IgD-negative memory B cell (primary cell): Measurements from ENCODE around the gene SLC28A3. TPM values are rescaled to one million over a fixed set of nuclear protein-coding genes. Genes with fewer than 3 reads are reported as not detected.

Experiments
- H3K27ac Mint-ChIP-seq, 3 donors: one replicate each; pipeline ENCODE4 v1.8.0; 2020 to 2022; ENCODE audit warnings: mild to moderate bottlenecking in 3 of 3, mixed read lengths in 3 of 3, moderate library complexity in 1 of 3
- H3K27me3 Mint-ChIP-seq: one replicate; pipeline ENCODE4 v1.8.0; 2021; ENCODE audit warnings: mixed read lengths
- H3K36me3 Mint-ChIP-seq: one replicate; pipeline ENCODE4 v1.8.0; 2020; ENCODE audit warnings: mild to moderate bottlenecking, mixed read lengths
- H3K4me1 Mint-ChIP-seq, 3 donors: one replicate each; pipeline ENCODE4 v1.8.0; 2020 to 2022; ENCODE audit warnings: mixed read lengths in 3 of 3, mild to moderate bottlenecking in 1 of 3
- H3K4me3 Mint-ChIP-seq, 4 donors: one replicate each; pipeline ENCODE4 v1.8.0; 2020 to 2022; ENCODE audit warnings: mild to moderate bottlenecking in 4 of 4, mixed read lengths in 4 of 4, moderate library complexity in 3 of 4
- H3K9me3 Mint-ChIP-seq, 3 donors: one replicate each; pipeline ENCODE4 v1.8.0; 2020 to 2021; ENCODE audit warnings: mixed read lengths in 3 of 3, mild to moderate bottlenecking in 1 of 3
- polyA plus RNA-seq: library from polyadenylated mRNA; unstranded; fragments of 300-500 nt; fragmentation: Illumina TruSeq; gene quantifications from one replicate; pipeline ENCODE4 v1.2.3, GENCODE V29; 2021

The SLC28A3 gene
- polyA plus RNA-seq, 1 donor from 2014 or later: not detected

DNA sequence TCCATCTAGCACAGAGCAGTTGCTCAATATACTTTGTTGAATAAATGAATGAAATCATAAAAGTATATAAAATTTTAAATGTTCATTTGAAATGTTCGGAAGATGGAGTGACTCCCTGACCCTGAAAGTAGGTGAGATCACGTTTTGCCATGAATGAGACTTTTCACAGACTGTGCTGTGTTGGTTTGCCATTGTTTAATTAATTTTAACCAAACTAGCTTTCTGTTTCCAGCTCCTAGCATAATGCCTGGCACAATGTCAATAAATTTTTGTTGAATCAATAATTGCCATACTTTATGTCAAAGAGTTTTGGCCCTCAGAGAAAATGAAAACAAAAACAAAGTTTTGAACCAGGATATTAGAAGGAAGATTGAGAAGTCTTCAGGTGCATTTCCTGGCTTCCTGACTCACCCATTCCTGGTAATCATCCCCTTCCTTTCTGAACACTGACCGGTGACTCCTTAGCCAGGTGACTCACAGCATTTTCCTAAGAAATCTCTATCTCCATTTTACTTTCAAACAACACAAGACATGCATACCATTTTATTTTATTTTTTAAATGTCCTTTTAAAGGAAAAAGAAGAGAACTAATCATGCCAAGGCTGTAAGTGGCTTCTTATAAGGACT lies 15.1 kb downstream of the SLC28A3 start:
- no peak overlapping the region for H3K27ac Mint-ChIP-seq
- H3K4me1 Mint-ChIP-seq: peaks cover 0 to 1% (median 0%) of the 10 kb centered on the region in 3 donors
- H3K27me3 Mint-ChIP-seq: peaks cover 2% of the 10 kb centered on the region
- peaks cover 1 to 7% (median 4%) of the 10 kb centered on the region in 3 donors for H3K9me3 Mint-ChIP-seq
- H3K4me3 Mint-ChIP-seq: no peak overlapping the region
- no peaks in the 10 kb centered on the region for H3K36me3 Mint-ChIP-seq

DNA sequence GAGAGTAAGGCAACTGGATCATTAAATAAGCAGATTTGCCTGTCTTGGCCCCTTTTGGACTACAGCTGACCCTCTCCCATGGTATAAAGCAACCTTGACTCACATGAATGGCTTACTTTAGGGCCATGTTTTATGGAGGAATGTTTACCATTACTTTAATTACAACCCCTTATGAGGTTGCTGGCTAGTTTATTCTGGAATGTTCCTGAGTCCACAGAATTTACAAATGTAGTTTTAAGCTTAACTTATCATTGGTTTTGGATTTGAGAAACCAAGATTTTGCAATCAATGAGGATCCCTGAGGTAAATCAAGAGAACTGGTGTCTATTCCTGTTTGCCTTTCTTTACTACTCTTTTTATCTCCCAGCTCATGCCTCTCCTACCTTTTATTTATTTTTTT lies 15.7 kb downstream of the SLC28A3 start:
- no peak overlapping the region for H3K27ac Mint-ChIP-seq
- peaks cover 0 to under 1% (median 0%) of the 10 kb centered on the region in 3 donors for H3K4me1 Mint-ChIP-seq
- no peaks in the 10 kb centered on the region for H3K36me3 Mint-ChIP-seq
- no peak overlapping the region for H3K4me3 Mint-ChIP-seq
- H3K27me3 Mint-ChIP-seq: peaks cover 2% of the 10 kb centered on the region
- H3K9me3 Mint-ChIP-seq: peaks cover 1 to 7% (median 4%) of the 10 kb centered on the region in 3 donors

DNA sequence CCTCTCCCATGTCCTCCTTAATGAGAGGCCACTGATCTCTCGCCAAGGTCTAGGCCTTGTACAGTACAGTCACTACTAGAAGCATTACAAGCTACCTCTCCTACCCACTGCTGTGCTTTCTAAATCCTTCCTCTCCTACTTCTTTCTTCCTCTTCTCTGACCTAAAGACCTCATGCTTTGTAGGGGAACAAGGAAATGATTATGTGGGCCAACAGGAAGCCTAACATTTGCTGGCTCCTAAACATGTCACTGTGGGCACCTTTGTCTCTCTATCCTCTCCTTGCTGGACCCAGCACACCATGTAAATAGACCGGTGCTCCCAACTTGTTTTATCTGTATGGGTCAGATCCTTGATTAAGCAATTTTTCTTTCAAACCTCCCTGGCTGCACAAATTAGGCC lies 16.7 kb downstream of the SLC28A3 start:
- H3K4me1 Mint-ChIP-seq: no peaks in the 10 kb centered on the region
- H3K4me3 Mint-ChIP-seq: no peak overlapping the region
- H3K27ac Mint-ChIP-seq: no peak overlapping the region
- H3K36me3 Mint-ChIP-seq: no peaks in the 10 kb centered on the region
- H3K9me3 Mint-ChIP-seq: peaks cover 0 to 7% (median 3%) of the 10 kb centered on the region in 3 donors
- peaks cover 2% of the 10 kb centered on the region for H3K27me3 Mint-ChIP-seq

DNA sequence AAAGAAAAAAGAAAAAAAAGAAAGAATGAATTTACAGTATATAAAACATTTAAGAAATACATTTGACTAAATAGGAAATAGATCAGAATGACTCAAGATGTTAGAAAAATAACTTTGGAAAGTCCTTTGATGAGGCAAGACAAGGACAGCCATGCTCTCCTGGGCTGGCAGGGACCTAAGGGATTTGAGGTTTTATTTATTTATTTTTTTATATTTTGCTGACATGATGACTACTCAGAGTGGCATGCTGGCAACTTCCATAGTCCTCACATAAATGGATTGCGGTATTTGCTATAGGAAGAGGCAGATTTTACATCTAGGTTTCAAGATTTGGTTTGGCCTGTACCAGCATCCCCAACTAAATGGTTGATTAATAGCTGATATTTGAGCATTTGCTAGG lies 17.7 kb downstream of the SLC28A3 start:
- H3K9me3 Mint-ChIP-seq: peaks cover 0 to 5% (median 0%) of the 10 kb centered on the region in 3 donors
- no peaks in the 10 kb centered on the region for H3K36me3 Mint-ChIP-seq
- H3K4me1 Mint-ChIP-seq: no peaks in the 10 kb centered on the region
- H3K4me3 Mint-ChIP-seq: no peak overlapping the region
- no peak overlapping the region for H3K27ac Mint-ChIP-seq
- peaks cover under 1% of the 10 kb centered on the region for H3K27me3 Mint-ChIP-seq

DNA sequence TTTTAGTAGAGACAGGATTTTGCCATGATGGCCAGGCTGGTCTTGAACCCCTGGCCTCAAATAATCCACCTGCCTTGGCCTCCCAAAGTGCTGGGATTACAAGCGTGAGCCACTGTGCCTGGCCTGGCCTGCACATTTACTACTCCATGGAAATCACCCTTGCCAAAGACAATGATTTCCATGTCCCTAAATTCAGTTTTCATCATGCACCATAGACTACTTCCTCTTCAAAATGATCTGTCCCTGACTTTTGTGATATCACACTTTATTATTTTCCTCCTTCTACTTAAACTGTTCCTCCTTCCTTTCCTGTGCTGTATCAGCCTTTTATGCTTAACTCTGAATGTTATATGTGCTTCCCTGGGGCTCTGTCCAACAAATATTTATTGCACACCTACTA lies 20.3 kb downstream of the SLC28A3 start:
- no peaks in the 10 kb centered on the region for H3K27me3 Mint-ChIP-seq
- H3K4me3 Mint-ChIP-seq: no peak overlapping the region
- H3K4me1 Mint-ChIP-seq: peaks cover 0 to 1% (median 0%) of the 10 kb centered on the region in 3 donors
- H3K27ac Mint-ChIP-seq: no peak overlapping the region
- no peaks in the 10 kb centered on the region for H3K36me3 Mint-ChIP-seq
- no peaks in the 10 kb centered on the region for H3K9me3 Mint-ChIP-seq

DNA sequence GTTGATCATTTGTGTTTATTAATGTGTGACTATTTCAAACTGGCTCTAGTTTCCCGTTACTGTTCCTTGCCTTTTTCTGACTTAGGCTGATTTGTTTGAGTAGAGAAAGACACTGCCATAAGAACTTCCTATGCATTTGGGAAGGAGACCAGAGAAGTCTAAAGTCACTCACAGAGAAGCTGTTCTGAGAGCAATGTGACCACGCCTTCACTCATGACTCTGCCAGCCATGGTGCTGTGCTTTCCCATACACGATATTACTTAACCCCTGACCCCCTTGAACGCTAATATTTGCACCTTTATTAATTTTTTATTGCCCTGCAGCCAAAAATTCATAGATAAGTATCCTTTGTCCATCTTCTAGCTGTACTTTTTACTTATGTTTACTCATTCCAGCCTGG lies 20.9 kb downstream of the SLC28A3 start:
- Mint-ChIP-seq H3K27me3 (no peaks in the 10 kb centered on the region), H3K9me3 (no peaks in the 10 kb centered on the region), H3K27ac (no peak overlapping the region)

DNA sequence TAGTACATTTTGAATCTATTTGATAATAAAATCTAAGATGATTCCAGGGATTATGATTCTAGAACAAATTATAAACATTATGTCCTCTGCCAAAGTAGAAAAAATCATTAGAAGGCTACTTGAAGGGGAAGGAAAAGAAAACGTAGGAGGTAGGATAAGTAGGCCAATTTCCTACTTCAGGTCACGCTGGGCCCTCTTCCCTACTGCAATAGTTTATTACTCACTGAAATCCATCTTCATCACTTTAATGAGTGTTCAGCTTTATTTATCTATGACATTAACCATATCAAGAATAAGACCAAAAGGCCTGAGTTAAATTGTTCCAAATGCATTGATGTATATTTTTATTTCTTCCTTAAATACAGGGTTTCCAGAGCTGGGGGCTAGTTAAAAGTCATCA lies 21.6 kb downstream of the SLC28A3 start:
- H3K27me3 Mint-ChIP-seq: no peaks in the 10 kb centered on the region
- H3K27ac Mint-ChIP-seq: no peak overlapping the region
- no peak overlapping the region for H3K4me3 Mint-ChIP-seq
- H3K4me1 Mint-ChIP-seq: peaks cover 0 to 2% (median 0%) of the 10 kb centered on the region in 3 donors
- no peaks in the 10 kb centered on the region for H3K36me3 Mint-ChIP-seq
- H3K9me3 Mint-ChIP-seq: no peaks in the 10 kb centered on the region

More for the DNA sequence above, 20.9 kb downstream of the SLC28A3 start:
- H3K4me1 Mint-ChIP-seq: peaks cover 0 to 2% (median 0%) of the 10 kb centered on the region in 3 donors
- no peaks in the 10 kb centered on the region for H3K36me3 Mint-ChIP-seq
- H3K4me3 Mint-ChIP-seq: no peak overlapping the region

DNA sequence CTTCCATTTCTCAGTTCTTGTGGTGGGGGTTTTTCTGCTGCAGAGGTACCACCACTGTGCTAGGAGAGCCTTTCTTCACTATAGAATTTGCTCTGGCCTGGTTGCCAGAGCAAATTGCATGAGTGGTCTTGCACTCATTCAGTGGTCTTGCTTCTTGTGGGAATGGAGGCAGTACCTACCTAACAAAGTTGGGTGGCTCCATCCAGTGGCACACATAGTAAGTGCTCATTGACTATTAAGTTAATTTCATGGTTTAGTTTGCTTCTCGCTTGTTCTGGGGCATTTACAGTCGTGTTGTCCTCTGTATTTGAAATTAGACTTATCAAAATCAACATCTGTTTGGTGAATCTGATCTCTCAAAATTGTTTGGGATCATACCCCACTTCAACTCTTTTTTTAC lies 23.0 kb downstream of the SLC28A3 start:
- no peaks in the 10 kb centered on the region for H3K9me3 Mint-ChIP-seq
- H3K27me3 Mint-ChIP-seq: peaks cover 3% of the 10 kb centered on the region
- H3K4me3 Mint-ChIP-seq: no peak overlapping the region
- no peak overlapping the region for H3K27ac Mint-ChIP-seq
- H3K4me1 Mint-ChIP-seq: peaks cover 0 to 2% (median 0%) of the 10 kb centered on the region in 3 donors
- H3K36me3 Mint-ChIP-seq: no peaks in the 10 kb centered on the region

DNA sequence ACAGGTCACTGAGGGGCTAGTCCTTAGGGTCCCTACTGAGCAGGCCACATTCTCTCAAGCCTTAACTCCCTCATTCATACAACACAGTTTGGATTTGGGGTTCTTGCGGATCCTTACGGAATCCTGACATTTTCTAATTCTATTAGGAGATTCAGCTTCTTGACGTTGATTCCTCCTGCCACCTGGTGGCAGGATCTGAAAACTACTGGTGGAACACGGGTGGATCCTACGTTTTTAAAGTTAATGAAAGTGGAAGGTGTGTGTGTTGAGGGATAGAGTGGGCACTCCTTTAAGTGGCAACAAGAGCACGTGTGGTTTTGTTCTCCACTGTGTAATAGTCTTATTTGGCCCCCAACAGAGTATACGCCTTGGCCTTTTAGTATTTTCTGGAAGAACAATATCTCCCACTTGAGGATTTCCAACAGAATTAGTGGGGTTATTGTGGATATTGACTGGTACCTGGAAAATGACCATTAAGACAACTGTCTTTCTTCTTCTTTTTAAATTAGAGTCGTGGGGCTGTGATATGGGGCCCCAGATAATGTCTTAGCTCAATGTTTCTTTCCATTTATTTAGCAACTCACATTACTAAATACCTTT lies 25.2 kb downstream of the SLC28A3 start:
- H3K27me3 Mint-ChIP-seq: peaks cover 3% of the 10 kb centered on the region
- peaks cover 0 to 2% (median 0%) of the 10 kb centered on the region in 3 donors for H3K4me1 Mint-ChIP-seq
- no peak overlapping the region for H3K27ac Mint-ChIP-seq
- no peaks in the 10 kb centered on the region for H3K36me3 Mint-ChIP-seq
- H3K9me3 Mint-ChIP-seq: no peaks in the 10 kb centered on the region
- no peak overlapping the region for H3K4me3 Mint-ChIP-seq

DNA sequence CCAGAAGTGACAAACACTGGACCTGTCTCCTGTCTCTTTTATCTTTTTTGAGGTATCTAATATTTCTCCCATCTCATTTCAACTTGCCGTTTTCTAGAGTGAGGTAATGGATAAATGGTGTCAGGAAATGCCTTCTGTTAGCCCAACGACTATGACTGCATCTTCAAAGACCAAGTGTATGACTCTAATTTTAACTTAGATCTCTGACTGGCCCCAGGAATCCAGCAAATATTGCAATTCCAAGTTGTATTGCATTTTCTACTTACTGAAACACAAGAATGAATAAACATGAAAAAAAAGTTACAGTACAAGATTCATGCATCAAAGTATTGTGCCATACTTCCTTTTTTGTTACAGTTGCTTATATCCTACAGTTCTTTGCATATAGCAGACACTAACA lies 26.3 kb downstream of the SLC28A3 start:
- H3K4me3 Mint-ChIP-seq: no peak overlapping the region
- H3K27ac Mint-ChIP-seq: no peak overlapping the region
- peaks cover 5% of the 10 kb centered on the region for H3K27me3 Mint-ChIP-seq
- H3K36me3 Mint-ChIP-seq: no peaks in the 10 kb centered on the region
- peaks cover 0 to 2% (median 0%) of the 10 kb centered on the region in 3 donors for H3K4me1 Mint-ChIP-seq
- H3K9me3 Mint-ChIP-seq: no peaks in the 10 kb centered on the region

DNA sequence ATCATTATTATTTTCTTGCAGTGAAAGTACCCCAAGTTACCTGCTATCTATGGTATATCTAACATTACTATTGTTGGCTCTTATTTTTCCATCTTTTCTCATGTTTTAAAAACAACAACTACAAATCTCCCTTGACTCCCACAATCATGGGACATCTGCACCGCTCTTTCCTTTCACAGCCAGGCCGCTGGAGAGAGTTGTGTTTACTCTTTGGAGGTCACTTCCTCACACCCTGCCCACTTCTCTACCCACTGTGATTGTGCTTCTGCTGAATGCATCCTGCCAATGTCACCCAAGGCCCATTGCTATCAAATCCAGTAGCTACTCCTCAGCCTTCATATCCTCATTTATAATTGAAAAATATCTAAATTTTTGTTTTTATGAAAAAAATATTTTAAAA lies 29.7 kb downstream of the SLC28A3 start:
- Mint-ChIP-seq H3K27me3 (peaks cover 5% of the 10 kb centered on the region), H3K27ac (no peak overlapping the region)

DNA sequence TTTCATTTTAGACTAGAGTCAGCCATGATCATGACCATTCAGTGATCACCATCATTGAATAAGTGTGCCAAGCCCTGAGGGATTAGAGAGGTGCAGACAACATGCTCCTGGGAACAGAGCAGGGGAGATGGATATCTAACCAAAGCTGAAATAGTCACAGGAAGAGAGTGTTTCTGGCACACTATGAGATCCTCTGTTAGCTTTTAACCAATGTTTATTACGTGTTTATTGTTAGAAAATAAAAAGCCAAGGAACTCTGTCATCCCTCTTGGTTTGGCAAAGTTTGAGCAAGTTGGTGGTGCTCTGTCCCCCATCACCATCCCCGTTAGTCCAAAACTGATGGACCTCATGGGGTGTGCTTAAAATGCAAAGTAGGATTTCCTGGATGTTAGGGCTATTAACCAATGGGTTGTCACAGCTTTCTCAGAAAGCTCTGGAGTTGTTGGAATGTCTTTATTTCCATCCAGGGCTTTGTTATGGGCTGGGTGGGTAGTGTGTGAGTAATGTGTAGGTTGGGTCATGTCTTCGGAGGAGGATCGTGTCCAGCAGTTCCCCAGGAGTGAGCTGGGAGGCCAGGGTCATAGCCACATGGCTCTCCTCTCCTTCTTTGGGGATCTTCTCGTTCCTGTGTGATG lies 34.9 kb downstream of the SLC28A3 start:
- H3K36me3 Mint-ChIP-seq: no peaks in the 10 kb centered on the region
- no peak overlapping the region for H3K4me3 Mint-ChIP-seq
- H3K27ac Mint-ChIP-seq: no peak overlapping the region
- no peaks in the 10 kb centered on the region for H3K4me1 Mint-ChIP-seq
- no peaks in the 10 kb centered on the region for H3K9me3 Mint-ChIP-seq
- H3K27me3 Mint-ChIP-seq: peaks cover 2% of the 10 kb centered on the region

More for the DNA sequence above, 29.7 kb downstream of the SLC28A3 start:
- H3K36me3 Mint-ChIP-seq: no peaks in the 10 kb centered on the region
- H3K4me1 Mint-ChIP-seq: peaks cover 0 to 2% (median 0%) of the 10 kb centered on the region in 3 donors
- H3K9me3 Mint-ChIP-seq: no peaks in the 10 kb centered on the region
- no peak overlapping the region for H3K4me3 Mint-ChIP-seq

DNA sequence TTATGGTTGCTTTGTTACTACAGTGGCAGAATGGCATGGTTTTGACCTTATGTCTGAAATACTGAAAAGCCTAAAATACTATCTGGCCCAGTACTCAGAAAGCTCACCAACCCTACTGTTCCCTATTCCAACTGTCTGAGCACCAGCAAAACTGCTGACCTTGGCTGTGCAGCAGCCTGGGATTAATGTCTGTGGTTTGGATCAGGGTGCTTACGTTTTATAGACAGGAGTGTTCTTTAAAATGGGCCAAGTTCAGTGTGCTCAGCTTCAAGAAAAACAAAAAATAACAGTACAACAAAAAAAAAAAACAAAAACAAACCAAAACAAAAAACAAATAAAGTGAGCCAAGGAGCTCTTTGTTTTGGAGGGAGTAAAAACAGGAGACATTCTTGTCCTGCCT lies 36.4 kb downstream of the SLC28A3 start:
- Mint-ChIP-seq H3K36me3 (no peaks in the 10 kb centered on the region), H3K9me3 (no peaks in the 10 kb centered on the region), H3K27ac (no peak overlapping the region), H3K4me1 (no peaks in the 10 kb centered on the region), H3K27me3 (no peaks in the 10 kb centered on the region), H3K4me3 (no peak overlapping the region)

DNA sequence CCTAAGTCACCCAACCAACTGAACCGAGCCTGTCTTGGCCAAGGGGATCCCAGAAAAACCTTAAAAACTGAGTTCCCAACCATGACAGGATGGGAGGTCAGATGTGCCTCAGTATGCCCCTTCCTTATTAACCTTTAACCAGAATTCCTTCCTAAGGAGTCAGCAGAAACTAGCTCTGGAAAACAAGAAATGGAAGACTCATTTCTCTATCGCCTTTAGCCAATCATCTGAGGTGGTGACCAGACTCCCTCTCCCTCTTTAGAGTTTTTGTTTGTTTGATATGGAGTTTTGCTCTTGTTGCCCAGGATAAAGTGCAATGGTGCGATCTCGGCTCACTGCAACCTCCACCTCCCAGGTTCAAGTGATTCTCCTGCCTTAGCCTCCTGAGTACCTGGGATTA lies 37.5 kb downstream of the SLC28A3 start:
- Mint-ChIP-seq H3K4me1 (no peaks in the 10 kb centered on the region), H3K36me3 (no peaks in the 10 kb centered on the region), H3K4me3 (no peak overlapping the region), H3K27ac (no peak overlapping the region), H3K9me3 (no peaks in the 10 kb centered on the region), H3K27me3 (no peaks in the 10 kb centered on the region)

DNA sequence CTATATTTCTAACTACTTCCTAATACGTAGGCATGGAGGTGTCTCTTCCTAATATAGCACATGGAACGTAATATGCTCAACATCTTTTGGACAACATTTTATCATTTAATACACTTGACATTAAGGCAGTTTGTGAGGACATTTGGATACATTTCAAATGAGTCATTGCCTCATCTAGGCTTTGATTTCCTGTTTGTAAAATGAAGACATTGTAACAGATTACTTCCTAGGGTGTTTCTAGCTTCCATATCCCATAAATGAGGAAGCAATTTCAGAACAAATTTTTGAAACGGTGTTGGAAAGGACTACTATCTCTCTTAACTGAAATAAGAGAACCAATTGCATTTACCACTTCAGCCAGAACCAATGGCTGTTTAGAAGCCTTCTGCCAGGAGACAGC lies 38.7 kb downstream of the SLC28A3 start:
- H3K4me3 Mint-ChIP-seq: no peak overlapping the region
- H3K4me1 Mint-ChIP-seq: peaks cover 0 to under 1% (median 0%) of the 10 kb centered on the region in 3 donors
- H3K27me3 Mint-ChIP-seq: no peaks in the 10 kb centered on the region
- H3K9me3 Mint-ChIP-seq: no peaks in the 10 kb centered on the region
- H3K36me3 Mint-ChIP-seq: peaks cover 2% of the 10 kb centered on the region
- no peak overlapping the region for H3K27ac Mint-ChIP-seq

DNA sequence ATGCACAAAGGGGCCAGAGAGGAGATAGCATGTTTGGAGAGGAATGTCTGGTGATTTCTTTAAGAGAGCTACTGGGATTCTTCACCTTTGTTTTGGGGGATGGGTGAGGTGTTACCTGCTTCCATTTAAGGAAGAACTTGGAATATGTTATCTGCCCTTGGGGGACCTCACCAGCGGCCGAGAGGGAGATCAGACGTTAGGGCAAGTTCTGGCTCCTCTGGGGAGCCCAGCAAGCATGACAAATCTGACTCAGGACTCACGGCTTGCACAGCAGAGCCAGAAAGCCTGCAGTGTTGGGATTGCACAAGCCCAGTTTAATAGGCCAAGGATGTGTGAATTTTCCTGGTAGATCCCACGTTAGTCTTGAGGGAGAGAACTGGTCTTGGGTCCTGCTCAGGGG lies 40.3 kb downstream of the SLC28A3 start:
- Mint-ChIP-seq H3K27me3 (no peaks in the 10 kb centered on the region), H3K36me3 (peaks cover 2% of the 10 kb centered on the region), H3K9me3 (no peaks in the 10 kb centered on the region), H3K27ac (no peak overlapping the region), H3K4me1 (peaks cover 6 to 14% (median 8%) of the 10 kb centered on the region in 3 donors), H3K4me3 (no peak overlapping the region)
